Measurements from ENCODE around the gene ACAD8. TPM values are rescaled to one million over a fixed set of nuclear protein-coding genes. Genes with fewer than 3 reads are reported as not detected.

ACAD8 gene
- total RNA-seq, 4 donors from 2014 or later: 18.3 to 25.0 (median 21.1) TPM

DNA sequence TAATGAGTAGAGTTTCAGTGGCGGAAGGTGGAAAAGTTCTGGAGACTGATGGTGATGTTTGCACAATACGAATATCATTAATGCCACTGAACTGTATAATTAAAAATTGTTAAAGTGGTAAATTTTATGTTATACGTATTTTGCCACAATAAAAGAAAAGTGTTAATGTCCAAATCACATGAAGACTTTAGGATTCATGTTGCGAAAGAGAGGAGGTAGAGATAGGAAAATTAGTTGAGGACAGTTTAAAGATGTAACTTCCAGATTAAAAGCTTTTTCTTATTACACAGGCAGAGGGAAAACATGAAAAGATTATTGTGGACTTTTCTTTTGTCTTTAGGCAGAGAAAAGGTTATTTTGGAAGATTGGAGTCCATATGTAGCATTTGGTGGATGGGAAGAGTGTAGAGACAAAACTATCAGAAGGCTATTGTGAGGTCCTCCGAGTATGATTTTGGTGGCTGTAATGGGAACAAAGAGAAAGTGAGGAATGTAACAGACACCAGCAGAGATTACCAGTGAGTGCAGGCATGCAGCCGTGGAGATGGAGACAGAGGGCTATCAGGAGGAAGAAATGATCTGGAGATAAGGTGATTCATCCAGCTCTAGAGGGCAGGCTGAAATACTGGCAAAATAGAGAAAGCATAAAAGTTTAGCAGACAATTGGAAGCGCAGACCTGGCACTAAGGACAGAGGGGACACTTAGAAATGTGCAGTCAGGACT is 16.4 kb upstream of the ACAD8 start:
- DNase-seq (ENCODE audit: extremely low spot score): no peak
- Histone ChIP-seq H3K36me3 (peaks cover 32 to 77% (median 56%) of the 10 kb centered on the region in 4 donors), H3K9me3 (no peaks in the 10 kb centered on the region), H3K4me1 (peaks cover 0 to 8% (median 3%) of the 10 kb centered on the region in 4 donors), H3K27me3 (no peaks in the 10 kb centered on the region), H3K27ac (replicated peaks in 1 of 4) (no peak overlapping the region), H3K4me3 (no peak overlapping the region)
- TF ChIP-seq POLR2AphosphoS5 (IDR thresholded peaks at IDR 0.05) (no peak), POLR2A (IDR thresholded peaks at IDR 0.05; ENCODE audit: low read depth) (no peak), EP300 (IDR thresholded peaks at IDR 0.05) (no peak)
- TF ChIP-seq, protein P1, sequence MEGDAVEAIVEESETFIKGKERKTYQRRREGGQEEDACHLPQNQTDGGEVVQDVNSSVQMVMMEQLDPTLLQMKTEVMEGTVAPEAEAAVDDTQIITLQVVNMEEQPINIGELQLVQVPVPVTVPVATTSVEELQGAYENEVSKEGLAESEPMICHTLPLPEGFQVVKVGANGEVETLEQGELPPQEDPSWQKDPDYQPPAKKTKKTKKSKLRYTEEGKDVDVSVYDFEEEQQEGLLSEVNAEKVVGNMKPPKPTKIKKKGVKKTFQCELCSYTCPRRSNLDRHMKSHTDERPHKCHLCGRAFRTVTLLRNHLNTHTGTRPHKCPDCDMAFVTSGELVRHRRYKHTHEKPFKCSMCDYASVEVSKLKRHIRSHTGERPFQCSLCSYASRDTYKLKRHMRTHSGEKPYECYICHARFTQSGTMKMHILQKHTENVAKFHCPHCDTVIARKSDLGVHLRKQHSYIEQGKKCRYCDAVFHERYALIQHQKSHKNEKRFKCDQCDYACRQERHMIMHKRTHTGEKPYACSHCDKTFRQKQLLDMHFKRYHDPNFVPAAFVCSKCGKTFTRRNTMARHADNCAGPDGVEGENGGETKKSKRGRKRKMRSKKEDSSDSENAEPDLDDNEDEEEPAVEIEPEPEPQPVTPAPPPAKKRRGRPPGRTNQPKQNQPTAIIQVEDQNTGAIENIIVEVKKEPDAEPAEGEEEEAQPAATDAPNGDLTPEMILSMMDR (IDR thresholded peaks at IDR 0.05): no peak
- intact Hi-C loops (cut with DNase I): no loop called here
- WGBS: 88% methylated on average over 7 of the region's 7 CpGs

DNA sequence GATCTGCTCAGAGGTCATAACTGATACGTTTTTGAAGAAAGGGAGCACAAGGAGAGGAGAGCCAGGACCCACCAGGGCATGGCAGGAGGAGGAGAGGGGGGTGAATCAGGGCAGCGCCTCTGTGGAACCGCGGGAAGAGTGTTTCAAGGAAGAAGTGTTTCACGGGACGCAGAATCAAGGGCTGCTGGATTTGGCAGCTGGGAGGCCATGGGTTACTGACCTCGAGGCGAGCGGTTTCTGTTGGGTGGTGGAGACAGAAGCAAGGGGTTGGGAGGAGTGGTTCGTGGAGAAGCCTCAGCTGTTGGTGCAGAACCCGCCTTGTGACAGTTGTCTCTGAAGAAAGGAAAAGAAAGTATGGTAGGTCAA is 15.8 kb upstream of the ACAD8 start:
- H3K27ac ChIP-seq (replicated peaks in 1 of 4): no peak overlapping the region
- H3K9me3 ChIP-seq: no peaks in the 10 kb centered on the region
- H3K36me3 ChIP-seq: peaks cover 38 to 83% (median 62%) of the 10 kb centered on the region in 4 donors
- no peak for DNase-seq (ENCODE audit: extremely low spot score)
- H3K4me1 ChIP-seq: peaks cover 0 to 2% (median under 1%) of the 10 kb centered on the region in 4 donors
- H3K4me3 ChIP-seq: no peak overlapping the region
- H3K27me3 ChIP-seq: no peaks in the 10 kb centered on the region
- WGBS: 82% methylated on average over 11 of the region's 11 CpGs
- TF ChIP-seq, protein P1 (IDR thresholded peaks at IDR 0.05): no peak
- TF ChIP-seq POLR2AphosphoS5 (IDR thresholded peaks at IDR 0.05) (no peak), EP300 (IDR thresholded peaks at IDR 0.05) (no peak), POLR2A (IDR thresholded peaks at IDR 0.05; ENCODE audit: low read depth) (no peak)
- intact Hi-C loops (cut with DNase I): no loop called here

GRCh38 chr11:134238956-134239355 is 14.4 kb upstream of the ACAD8 start:
- intact Hi-C loops (cut with DNase I): no loop called here
- no peak overlapping the region for H3K27ac ChIP-seq (replicated peaks in 1 of 4)
- 98% methylated on average over 5 of the region's 5 CpGs for WGBS
- no peak overlapping the region for H3K4me3 ChIP-seq
- H3K27me3 ChIP-seq: no peaks in the 10 kb centered on the region
- DNase-seq (ENCODE audit: extremely low spot score): no peak
- TF ChIP-seq POLR2A (IDR thresholded peaks at IDR 0.05; ENCODE audit: low read depth): no peak
- no peaks in the 10 kb centered on the region for H3K9me3 ChIP-seq
- no peaks in the 10 kb centered on the region for H3K4me1 ChIP-seq
- peaks cover 48 to 97% (median 76%) of the 10 kb centered on the region in 4 donors for H3K36me3 ChIP-seq

DNA sequence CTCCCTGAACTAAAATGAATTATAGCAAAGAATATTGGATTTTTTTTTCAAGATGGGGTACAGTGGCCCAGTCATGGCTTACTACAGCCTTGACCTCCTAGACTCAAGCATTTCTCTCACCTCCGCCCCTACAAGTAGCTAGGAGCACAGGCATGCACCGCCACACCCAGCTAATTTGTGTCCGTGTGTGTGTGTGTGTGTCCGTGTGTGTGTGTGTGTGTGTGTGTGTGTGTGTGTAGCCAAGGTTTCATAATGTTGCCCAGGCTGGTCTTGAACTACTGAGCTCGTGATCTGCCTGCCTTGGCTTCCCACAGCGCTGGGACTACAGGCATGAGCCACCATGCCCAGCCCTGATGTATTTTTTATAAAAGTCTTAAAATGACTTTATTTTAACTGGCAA is 12.8 kb upstream of the ACAD8 start:
- Histone ChIP-seq H3K27ac (replicated peaks in 1 of 4) (no peak overlapping the region), H3K9me3 (no peaks in the 10 kb centered on the region), H3K27me3 (no peaks in the 10 kb centered on the region), H3K4me1 (no peaks in the 10 kb centered on the region), H3K36me3 (peaks cover 49 to 100% (median 83%) of the 10 kb centered on the region in 4 donors), H3K4me3 (no peak overlapping the region)
- 79% methylated on average over 6 of the region's 6 CpGs for WGBS
- no peak for TF ChIP-seq EP300 (IDR thresholded peaks at IDR 0.05)
- no peak for DNase-seq (ENCODE audit: extremely low spot score)
- intact Hi-C loops (cut with DNase I): no loop called here

DNA sequence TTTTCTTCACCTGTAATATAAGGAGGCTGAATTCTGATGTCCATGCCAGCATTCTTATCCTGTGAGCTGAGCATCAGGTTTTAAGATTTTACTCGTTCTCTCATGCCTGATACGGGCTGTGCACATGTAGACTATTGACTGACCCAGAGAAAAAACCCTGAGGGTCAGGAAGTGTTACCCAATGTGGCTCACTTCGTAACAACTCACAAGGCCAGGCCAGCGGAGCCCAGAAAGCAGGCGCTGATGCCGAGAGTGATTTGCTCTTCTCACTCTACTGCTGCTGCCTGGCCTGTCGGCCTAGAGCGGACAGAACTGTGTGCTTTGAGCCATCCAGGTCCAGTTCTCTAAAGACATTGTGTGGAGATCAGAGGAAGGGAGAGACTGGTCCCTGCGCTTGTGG is 11.0 kb upstream of the ACAD8 start:
- intact Hi-C loops (cut with DNase I): no loop called here
- no peak for DNase-seq (ENCODE audit: extremely low spot score)
- Histone ChIP-seq H3K9me3 (no peaks in the 10 kb centered on the region), H3K36me3 (peaks cover 49 to 100% (median 95%) of the 10 kb centered on the region in 4 donors), H3K27me3 (no peaks in the 10 kb centered on the region), H3K4me3 (no peak overlapping the region), H3K4me1 (no peaks in the 10 kb centered on the region), H3K27ac (replicated peaks in 1 of 4) (no peak overlapping the region)
- WGBS: 85% methylated on average over 9 of the region's 9 CpGs
- TF ChIP-seq, protein P1 (IDR thresholded peaks at IDR 0.05): no peak
- no peak for TF ChIP-seq EP300 (IDR thresholded peaks at IDR 0.05)
- TF ChIP-seq POLR2A (IDR thresholded peaks at IDR 0.05; ENCODE audit: low read depth): no peak
- TF ChIP-seq POLR2AphosphoS5 (IDR thresholded peaks at IDR 0.05): no peak

GRCh38 chr11:134243913-134244312 is 9.5 kb upstream of the ACAD8 start:
- no peaks in the 10 kb centered on the region for H3K4me1 ChIP-seq
- intact Hi-C loops (cut with DNase I): no loop called here

More at GRCh38 chr11:134243913-134244312, 9.5 kb upstream of the ACAD8 start:
- peaks cover 58 to 100% (median 99%) of the 10 kb centered on the region in 4 donors for H3K36me3 ChIP-seq
- WGBS: 95% methylated on average over 4 of the region's 4 CpGs
- no peaks in the 10 kb centered on the region for H3K27me3 ChIP-seq
- H3K27ac ChIP-seq (replicated peaks in 1 of 4): no peak overlapping the region
- TF ChIP-seq, protein P1 (IDR thresholded peaks at IDR 0.05): no peak
- no peak for TF ChIP-seq POLR2A (IDR thresholded peaks at IDR 0.05; ENCODE audit: low read depth)
- TF ChIP-seq EP300 (IDR thresholded peaks at IDR 0.05): no peak
- no peak for TF ChIP-seq POLR2AphosphoS5 (IDR thresholded peaks at IDR 0.05)
- no peak overlapping the region for H3K4me3 ChIP-seq
- H3K9me3 ChIP-seq: no peaks in the 10 kb centered on the region
- DNase-seq (ENCODE audit: extremely low spot score): no peak
